HUES6 (cell line): Measurements from ENCODE around the gene ARSI.

Experiments used
- H3K27ac ChIP-seq: 2 replicates; pipeline ENCODE4 v1.7.0; 2013; ENCODE audit warnings: low read depth, mild to moderate bottlenecking, low read length, inconsistent platforms
- H3K27me3 ChIP-seq: 2 replicates; pipeline ENCODE4 v1.6.1; 2013; ENCODE audit warnings: low read length; ENCODE audit not compliant: control insufficient read depth, insufficient read depth
- H3K36me3 ChIP-seq: 2 replicates; pipeline ENCODE4 v1.6.1; 2013; ENCODE audit warnings: low read length; ENCODE audit not compliant: control insufficient read depth, insufficient read depth
- H3K4me1 ChIP-seq: 2 replicates; pipeline ENCODE4 v1.6.1; 2013; ENCODE audit warnings: low read length; ENCODE audit not compliant: control insufficient read depth, insufficient read depth
- H3K4me3 ChIP-seq: 2 replicates; pipeline ENCODE4 v1.5.1; 2013; ENCODE audit warnings: low read depth, low read length
- H3K9ac ChIP-seq: one replicate; pipeline ENCODE4 v1.6.1; 2013; ENCODE audit warnings: mild to moderate bottlenecking, low read length
- H3K9me3 ChIP-seq: 2 replicates; pipeline ENCODE4 v1.6.1; 2013; ENCODE audit warnings: low read depth, low read length; ENCODE audit not compliant: control insufficient read depth, insufficient read depth

The ARSI gene

GRCh38 chr5:150326707-150327106 lies 24.0 kb upstream of the ARSI start:
- no peak overlapping the region for H3K27ac ChIP-seq
- no peaks in the 10 kb centered on the region for H3K27me3 ChIP-seq
- H3K36me3 ChIP-seq, result no peaks in the 10 kb centered on the region
- no peak overlapping the region for H3K9ac ChIP-seq
- H3K4me1 ChIP-seq, result peaks cover 6% of the 10 kb centered on the region; the same call in 1 of the 2 replicates
- H3K4me3 ChIP-seq, result no peak overlapping the region
- H3K9me3 ChIP-seq, result no peaks in the 10 kb centered on the region

GRCh38 chr5:150325426-150325825 lies 22.7 kb upstream of the ARSI start:
- Histone ChIP-seq H3K4me1 (peaks cover 6% of the 10 kb centered on the region; the same call in 1 of the 2 replicates), H3K27me3 (no peaks in the 10 kb centered on the region), H3K27ac (no peak overlapping the region), H3K9me3 (no peaks in the 10 kb centered on the region), H3K36me3 (no peaks in the 10 kb centered on the region), H3K9ac (no peak overlapping the region), H3K4me3 (no peak overlapping the region)

GRCh38 chr5:150323819-150324218 lies 21.1 kb upstream of the ARSI start:
- Histone ChIP-seq H3K4me3 (no peak overlapping the region), H3K27me3 (no peaks in the 10 kb centered on the region), H3K4me1 (peaks cover 19% of the 10 kb centered on the region; the same call in 1 of the 2 replicates), H3K9ac (no peak overlapping the region), H3K27ac (no peak overlapping the region), H3K9me3 (no peaks in the 10 kb centered on the region), H3K36me3 (no peaks in the 10 kb centered on the region)

- no peak overlapping the region for H3K4me3 ChIP-seq
- no peaks in the 10 kb centered on the region for H3K27me3 ChIP-seq
- no peaks in the 10 kb centered on the region for H3K36me3 ChIP-seq
- H3K9me3 ChIP-seq, result no peaks in the 10 kb centered on the region
- H3K27ac ChIP-seq, result no peak overlapping the region
- H3K9ac ChIP-seq, result no peak overlapping the region
- peaks cover 27% of the 10 kb centered on the region; the same call in 1 of the 2 replicates for H3K4me1 ChIP-seq
These were observed 20.4 kb upstream of the ARSI start for GRCh38 chr5:150323092-150323491.

GRCh38 chr5:150322202-150322601 lies 19.5 kb upstream of the ARSI start:
- peaks cover 34% of the 10 kb centered on the region; the same call in 1 of the 2 replicates for H3K4me1 ChIP-seq

GRCh38 chr5:150321784-150322183 lies 19.1 kb upstream of the ARSI start:
- Histone ChIP-seq H3K4me1 (peaks cover 35% of the 10 kb centered on the region; the same call in 1 of the 2 replicates), H3K9ac (no peak overlapping the region), H3K4me3 (no peak overlapping the region), H3K27ac (no peak overlapping the region), H3K27me3 (no peaks in the 10 kb centered on the region), H3K36me3 (no peaks in the 10 kb centered on the region), H3K9me3 (no peaks in the 10 kb centered on the region)

More at GRCh38 chr5:150322202-150322601, 19.5 kb upstream of the ARSI start:
- no peaks in the 10 kb centered on the region for H3K9me3 ChIP-seq
- no peak overlapping the region for H3K4me3 ChIP-seq
- no peak overlapping the region for H3K27ac ChIP-seq
- no peak overlapping the region for H3K9ac ChIP-seq
- no peaks in the 10 kb centered on the region for H3K27me3 ChIP-seq
- H3K36me3 ChIP-seq, result no peaks in the 10 kb centered on the region

GRCh38 chr5:150321211-150321610 lies 18.5 kb upstream of the ARSI start:
- H3K9me3 ChIP-seq, result no peaks in the 10 kb centered on the region
- peaks cover 32% of the 10 kb centered on the region; the same call in 1 of the 2 replicates for H3K4me1 ChIP-seq

GRCh38 chr5:150320044-150320613 lies 17.4 kb upstream of the ARSI start:
- H3K4me1 ChIP-seq, result peaks cover 32% of the 10 kb centered on the region; the same call in 1 of the 2 replicates
- no peak overlapping the region for H3K9ac ChIP-seq
- no peak overlapping the region for H3K4me3 ChIP-seq
- H3K27me3 ChIP-seq, result no peaks in the 10 kb centered on the region
- H3K36me3 ChIP-seq, result no peaks in the 10 kb centered on the region
- no peak overlapping the region for H3K27ac ChIP-seq
- H3K9me3 ChIP-seq, result no peaks in the 10 kb centered on the region

More at GRCh38 chr5:150321211-150321610, 18.5 kb upstream of the ARSI start:
- no peak overlapping the region for H3K9ac ChIP-seq
- no peak overlapping the region for H3K4me3 ChIP-seq
- H3K36me3 ChIP-seq, result no peaks in the 10 kb centered on the region
- no peak overlapping the region for H3K27ac ChIP-seq
- no peaks in the 10 kb centered on the region for H3K27me3 ChIP-seq

- Histone ChIP-seq H3K4me3 (no peak overlapping the region), H3K27ac (no peak overlapping the region), H3K9ac (peak overlapping the region; percentile 8), H3K9me3 (no peaks in the 10 kb centered on the region), H3K27me3 (no peaks in the 10 kb centered on the region), H3K36me3 (no peaks in the 10 kb centered on the region), H3K4me1 (peaks cover 32% of the 10 kb centered on the region; the same call in 1 of the 2 replicates)
These were observed 16.7 kb upstream of the ARSI start for GRCh38 chr5:150319484-150319790.

GRCh38 chr5:150318613-150319483 lies 16.1 kb upstream of the ARSI start:
- Histone ChIP-seq H3K36me3 (no peaks in the 10 kb centered on the region), H3K9ac (peak overlapping the region; percentile 8), H3K4me3 (no peak overlapping the region), H3K4me1 (peaks cover 32% of the 10 kb centered on the region; the same call in 1 of the 2 replicates), H3K27me3 (no peaks in the 10 kb centered on the region), H3K9me3 (no peaks in the 10 kb centered on the region), H3K27ac (no peak overlapping the region)
